NOMO-1 treated with dmso at 0.1 percent for 144 hours (cell line): ENCODE results near the gene SMARCAD1.

ENCODE experiments used
- DNase-seq: peaks from one replicate; lab custom pipeline; 2025; ENCODE audit not compliant: unreplicated experiment; lab: John Stamatoyannopoulos, UW

SMARCAD1 gene

DNA sequence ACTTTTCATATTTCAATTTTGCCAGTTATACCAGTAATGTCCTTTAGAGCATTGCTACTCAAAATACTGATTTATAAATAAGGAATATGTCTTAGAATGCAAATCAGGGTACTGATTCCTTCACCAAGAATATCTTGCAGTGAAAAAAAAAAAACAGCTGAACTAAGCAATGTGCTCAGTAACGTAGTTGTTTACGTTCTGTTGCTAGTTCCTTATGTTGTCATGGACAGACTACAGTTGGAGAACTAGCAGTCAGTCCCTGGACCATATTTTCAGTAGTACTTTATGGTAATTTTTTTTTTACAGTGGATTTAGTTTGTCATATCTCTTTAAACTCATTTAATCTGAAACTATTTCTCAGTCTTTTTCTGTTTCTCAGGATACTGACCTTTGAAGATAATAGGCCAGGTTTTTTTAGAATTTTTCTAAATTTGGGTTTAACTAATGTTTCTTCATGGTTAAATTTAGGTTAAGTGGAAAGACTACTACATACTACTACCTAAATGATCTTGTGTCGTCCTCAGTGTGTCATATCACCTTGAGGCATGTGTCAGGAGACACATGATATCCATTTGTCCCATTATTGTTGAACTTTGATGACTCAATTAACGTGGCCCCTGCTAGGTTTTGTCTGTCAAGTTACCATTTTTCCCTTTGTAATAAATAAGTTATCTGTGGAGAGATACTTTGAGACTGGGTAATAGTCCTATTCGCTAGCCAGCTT lies 21.0 kb downstream of the SMARCAD1 start:
- DNase-seq, result no peak

DNA sequence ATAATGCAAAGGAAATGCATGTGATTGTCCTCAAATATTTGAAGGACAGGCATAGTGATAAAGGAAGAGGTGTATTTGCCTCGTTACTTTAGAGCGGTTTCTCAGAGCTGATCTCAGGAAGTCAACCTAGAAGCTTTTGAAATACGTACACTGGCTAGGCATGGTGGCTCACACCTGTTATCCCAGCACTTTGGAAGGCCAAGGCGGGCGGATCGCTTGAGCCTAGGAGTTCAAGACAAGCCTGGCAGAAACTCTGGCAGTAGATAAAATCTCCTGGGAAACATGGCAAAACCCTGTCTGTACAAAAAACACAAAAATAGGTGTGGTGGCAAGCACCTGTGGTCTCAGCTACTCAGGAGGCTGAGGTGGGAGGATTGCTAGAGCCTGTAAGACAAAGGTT lies 24.9 kb downstream of the SMARCAD1 start:
- DNase-seq, result no peak

DNA sequence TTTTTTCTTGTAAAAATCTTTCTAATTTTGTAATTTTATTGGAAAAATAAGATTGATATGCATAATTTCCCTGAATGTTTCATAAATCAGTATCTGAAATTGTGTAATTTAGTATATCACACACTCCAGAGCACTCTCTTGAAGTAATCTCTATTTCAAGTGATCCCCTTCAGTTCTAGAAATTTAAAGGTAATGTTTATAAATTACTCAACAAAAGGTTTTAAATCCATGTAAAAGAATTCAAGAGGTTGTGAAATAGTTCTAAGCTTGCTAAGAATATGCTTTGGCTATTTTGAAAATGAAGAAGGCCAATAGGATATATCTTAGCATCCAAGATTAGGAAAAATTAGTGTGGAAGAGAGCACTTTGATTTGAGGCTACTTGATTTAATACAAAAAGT lies 28.2 kb downstream of the SMARCAD1 start:
- DNase-seq, result no peak

DNA sequence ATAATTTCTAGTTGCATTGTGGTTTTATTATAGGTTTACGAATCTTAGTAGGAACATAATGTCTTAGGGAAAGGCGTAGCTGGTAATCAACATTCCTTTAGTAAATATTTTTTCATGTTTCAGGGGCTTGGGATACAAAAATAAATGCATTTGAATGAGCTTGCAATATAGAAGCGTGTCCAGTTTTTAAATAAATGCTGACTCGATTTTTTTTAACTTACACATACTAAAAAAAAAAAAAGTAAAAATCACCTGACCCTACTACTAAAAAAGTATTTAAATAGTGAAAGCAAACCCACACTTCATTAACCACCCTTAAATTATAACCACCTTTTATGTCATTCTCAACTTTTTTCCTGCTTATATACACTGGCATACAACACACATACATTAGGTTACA lies 29.6 kb downstream of the SMARCAD1 start:
- DNase-seq, result no peak

DNA sequence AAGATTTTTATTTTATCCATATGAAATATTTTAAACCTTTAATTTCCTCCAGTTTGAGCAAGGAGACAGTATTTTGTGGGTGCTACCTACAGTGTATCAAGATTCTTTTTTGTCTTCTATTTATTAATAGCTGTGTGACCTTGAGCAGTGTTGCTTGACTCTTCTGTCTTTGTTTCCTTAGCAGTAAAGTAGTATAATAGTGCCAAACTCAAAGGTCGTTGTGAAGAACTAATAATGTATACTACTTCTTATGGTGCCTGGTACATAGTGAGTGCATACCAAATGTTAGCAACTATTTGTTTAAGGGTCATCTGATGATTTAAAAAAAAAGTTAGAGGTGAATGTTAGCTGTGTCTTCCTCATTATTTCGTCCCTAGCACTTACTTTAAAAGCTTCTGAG lies 30.5 kb downstream of the SMARCAD1 start:
- no peak for DNase-seq

DNA sequence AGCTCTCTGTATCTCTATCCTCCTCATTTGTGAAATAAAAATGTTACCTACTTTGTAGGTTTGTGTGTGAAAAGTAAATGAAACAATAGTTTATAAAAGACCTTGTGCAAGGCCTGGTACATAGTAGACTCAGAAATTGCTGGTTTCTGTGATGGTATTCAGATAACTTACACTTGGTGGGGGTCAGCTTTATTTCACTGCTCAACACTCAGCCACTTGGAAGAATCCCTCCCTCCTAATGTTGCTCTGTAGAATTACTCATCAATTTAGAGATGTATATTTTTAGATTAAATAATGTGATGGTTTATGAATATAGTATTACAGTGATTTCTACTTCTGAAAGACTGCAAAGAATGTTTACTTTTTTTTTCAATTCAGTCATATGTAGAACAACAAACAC lies 32.7 kb downstream of the SMARCAD1 start:
- no peak for DNase-seq

DNA sequence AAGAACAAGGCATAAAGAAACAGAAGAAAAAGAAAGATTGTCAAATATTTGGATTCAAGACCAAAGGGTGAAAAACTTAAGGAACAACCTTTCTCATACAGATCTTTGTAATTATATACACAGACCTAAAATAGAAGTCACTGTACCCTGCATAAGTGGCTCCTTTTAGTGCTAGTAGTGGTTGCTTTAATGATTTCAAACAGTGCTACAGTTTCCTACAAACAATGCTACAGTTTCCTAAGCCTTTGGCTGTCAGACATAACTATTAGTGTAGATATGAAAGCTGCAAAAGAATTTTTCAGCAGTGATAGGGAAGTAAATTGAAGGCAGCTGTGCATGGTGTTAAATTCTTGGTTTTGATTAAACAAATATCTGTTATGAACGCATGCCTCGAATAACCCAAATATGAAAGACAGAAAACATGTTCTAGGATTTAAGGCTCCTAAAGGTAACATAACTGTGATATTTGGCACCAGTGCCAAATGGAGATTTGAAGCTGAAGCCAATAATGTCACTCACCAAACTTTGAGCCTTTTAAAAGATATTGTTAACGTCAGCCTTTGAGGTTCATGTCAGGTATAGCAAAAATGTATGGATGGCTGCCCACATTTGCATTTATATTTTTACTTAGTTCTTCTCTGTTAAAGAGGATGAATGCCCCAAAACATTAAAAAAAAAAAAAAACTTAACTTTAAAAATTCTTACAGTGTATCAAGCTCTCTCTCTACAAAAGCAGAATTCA lies 36.6 kb downstream of the SMARCAD1 start:
- no peak for DNase-seq

DNA sequence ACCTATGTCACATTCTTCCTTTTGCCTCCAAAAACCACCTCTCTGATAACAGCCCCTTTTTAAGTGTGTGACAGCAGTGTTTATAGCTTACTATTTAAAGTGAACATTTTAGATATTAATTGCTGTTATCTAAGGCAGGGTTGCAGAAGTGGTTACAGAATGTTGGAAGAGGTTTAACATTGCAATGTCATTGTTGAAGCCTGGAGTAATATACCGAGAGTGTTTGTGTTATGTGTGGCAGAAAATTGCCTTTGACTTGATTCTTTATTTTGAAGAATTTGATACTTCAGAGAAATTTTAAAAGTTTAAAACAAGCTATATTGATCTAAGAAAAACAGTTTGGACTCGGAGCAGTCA lies 37.1 kb downstream of the SMARCAD1 start:
- DNase-seq, result no peak

DNA sequence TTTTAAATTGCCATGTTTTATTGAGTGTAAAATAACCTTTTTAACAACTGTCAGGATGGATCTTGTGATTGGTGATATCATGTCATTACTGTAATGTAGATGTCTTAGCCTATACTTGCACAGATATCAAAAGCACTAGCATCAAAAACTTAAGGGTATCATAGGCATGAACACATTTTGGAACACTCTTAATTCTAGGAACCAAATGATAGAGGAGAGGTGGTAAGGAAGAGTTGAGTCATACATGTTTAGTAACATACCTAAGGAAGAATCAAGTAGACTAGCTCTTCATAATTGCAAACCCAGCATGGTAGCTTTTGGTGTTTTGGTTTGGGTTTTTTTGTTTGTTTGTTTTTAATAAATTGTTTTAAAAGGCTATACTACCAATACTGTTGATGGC lies 43.4 kb downstream of the SMARCAD1 start:
- DNase-seq, result no peak

DNA sequence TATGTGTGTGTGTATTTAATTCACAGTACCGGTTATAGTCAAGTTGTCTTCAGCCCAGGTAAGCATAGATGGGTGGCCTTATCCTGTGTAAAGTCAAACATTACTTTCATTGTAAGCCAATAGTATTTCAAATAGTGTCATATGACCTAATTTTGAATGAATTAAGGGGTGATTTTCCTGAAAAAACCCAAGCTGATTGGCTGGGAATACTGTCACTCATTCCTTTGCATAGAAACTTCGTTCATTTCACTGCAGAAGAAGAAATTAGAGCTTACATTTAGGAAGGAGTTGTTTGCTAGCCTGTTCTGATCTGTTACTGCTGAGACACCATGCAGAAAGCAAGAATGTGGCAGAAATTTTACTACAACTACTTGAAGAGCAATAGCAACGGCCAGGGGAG lies 45.4 kb downstream of the SMARCAD1 start:
- DNase-seq, result no peak

DNA sequence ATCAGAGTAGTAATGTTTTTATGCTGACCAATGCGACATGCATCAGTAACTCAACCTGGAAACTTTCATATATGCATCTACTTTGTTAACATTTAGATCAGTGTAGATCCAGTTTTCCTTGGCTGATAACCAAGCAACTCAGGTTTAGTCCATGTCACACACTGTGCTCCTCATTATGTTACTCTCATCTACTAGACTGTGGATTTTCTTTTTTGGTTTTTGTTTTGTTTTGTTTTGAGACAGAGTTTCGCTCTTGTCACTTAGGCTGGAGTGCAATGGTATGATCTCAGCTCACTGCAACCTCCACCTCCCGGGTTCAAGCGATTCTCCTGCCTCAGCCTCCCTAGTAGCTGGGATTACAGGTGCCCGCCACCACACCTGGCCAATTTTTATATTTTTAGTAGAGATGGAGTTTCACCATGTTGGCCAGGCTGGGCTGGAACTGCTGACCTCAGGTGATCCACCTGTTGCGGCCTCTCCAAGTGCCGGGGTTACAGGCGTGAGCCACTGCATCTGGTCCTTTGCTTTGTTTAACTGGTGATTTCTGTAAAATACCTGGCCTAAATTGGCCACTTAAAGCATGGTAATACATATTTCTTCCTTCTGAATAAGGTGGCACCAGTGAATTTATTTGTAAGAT lies 48.6 kb downstream of the SMARCAD1 start:
- no peak for DNase-seq

DNA sequence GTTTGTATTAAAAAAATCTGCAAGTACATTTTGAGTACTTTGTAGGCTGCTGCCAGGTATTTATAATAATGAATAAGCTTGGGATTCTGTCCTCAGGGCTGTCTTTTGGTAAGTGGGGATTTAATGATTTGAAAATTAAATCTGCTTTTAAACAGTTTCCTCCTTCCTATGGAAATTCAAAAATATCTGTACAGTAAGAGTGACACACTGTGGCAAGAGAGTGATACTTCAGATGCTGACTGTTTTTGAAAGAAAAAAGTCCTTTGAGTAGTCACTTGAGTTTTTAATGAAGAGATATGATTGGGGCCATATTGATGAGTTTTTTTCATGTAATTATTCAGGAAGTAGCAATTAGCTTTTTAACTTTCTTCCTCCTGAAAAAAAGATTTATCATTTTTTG lies 49.2 kb downstream of the SMARCAD1 start:
- DNase-seq, result no peak

DNA sequence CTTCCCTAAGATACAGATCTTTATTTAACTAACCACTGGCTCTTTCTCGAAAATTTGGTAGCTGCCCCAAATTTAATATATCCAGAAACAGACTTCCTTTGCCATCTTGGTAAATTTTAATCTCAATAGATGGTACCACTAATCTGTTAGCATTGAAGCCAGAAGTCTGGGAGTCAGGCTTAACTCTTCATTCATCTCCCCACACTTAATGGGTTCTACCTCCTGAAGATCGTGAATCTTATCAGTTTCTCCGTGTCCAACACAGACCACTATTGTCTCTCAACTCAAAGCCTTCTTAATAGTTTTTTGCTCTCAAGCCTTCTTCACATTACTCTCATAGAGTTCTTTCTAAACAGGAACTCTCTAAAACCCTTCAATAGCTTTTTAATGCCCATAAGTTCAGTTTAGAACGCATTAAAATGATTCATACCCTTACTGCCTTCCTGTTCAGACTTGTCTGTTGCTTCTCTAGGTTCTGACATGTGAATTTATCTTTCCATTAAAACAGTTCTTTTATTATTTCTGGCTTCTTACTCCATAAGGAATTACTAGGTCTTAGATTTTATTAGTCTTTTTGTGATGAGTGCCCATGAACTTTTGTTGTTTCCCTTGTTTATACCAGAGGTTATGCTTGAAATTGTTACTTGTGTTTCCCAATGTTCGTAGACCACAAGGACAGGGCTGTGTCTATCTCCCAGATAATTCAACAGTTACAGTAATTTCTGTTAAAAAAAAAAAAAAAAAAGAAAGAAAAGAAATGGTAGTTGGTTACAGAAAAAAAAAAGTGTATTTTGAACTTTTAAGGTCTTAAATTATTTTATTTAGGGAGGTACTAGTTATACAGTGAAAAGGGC lies 54.7 kb downstream of the SMARCAD1 start:
- no peak for DNase-seq

DNA sequence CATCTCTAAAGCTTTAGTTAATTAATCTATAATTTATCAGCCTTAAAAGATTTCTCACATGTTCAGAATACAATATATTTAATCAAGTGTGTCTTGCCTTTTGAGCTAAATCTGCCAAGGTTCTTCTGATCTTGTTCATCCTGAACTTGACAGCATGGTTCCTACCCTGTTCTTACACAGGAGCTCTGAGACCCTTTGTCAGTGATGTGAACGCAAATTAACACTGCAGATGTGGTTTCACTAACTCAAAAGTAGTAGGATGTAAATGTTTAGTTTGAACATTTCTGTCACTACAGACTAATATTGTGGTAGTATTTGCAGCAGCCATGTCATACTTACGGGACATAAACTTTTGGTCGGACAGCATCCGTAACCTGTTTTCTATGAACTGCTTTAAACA lies 59.4 kb downstream of the SMARCAD1 start:
- DNase-seq, result no peak

DNA sequence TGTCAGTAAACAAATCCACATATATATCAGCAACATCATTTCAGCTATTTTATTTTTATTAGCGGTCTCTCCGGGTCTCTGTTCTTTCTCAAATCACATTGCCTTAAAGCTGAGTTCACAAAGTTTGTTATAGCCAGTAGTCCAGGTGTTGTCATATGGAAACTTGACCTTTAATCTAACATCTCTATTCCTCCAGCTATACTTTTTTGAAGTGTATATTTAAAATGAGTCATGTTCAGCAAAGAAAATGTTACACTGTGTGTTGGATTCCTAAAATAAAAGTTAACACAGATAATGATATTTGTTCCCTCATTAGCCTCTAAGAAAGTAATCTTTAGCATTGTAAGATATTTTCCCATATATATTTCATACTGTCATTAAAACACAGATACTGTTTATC lies 63.6 kb downstream of the SMARCAD1 start:
- DNase-seq, result no peak

DNA sequence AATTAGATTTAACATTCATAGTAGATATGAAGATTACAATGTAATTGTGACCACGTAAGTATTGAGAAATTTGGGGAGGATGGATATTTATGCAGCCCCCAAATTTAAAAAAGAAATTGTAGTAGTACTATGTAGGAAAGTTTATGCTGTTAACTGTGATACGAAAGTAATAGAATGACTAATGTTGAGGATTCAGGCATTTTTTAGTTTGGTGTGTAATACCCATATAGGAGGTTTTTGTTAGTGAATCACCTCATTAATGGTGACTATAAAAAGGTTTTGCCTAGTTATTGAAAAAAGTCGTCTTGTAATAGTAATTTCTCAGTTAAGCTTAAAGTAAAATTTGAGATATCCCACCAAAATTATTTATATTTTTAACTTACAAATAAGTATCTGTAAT lies 67.2 kb downstream of the SMARCAD1 start:
- no peak for DNase-seq

DNA sequence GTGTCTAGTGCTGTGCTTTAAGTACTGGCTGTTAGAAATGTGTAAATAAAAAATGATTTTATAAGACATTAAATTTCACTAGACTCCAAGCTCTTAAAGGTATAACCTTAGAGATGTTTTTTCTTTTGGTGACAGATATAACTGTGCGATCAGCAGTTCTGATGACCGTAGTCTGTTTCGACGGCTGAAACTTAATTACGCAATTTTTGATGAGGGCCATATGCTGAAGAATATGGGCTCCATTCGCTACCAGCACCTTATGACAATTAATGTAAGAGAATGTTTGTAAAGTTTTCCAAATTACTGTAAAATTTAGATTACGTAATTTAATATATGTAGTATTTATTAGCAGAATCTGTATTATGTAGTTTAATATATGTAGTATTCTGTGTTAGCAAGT lies 68.5 kb downstream of the SMARCAD1 start:
- no peak for DNase-seq

DNA sequence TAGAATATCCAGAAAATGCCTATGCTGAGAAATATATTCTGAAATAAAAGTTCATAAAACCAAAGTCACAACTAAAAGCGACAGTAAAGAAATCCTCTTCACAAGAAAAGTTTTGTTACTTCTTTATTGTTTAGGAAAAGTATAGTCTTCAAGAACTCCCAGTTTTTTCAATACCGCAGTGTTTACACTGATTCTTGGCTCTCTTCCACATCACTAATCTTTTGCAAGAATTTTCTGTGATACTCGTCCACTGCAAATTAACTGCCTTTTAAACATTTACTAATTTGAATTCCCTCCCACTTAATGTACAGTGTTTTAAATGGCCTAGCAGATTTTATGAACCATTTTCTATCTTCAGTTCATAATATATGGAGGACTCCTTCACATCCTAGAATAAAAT lies 69.9 kb downstream of the SMARCAD1 start:
- DNase-seq, result no peak

DNA sequence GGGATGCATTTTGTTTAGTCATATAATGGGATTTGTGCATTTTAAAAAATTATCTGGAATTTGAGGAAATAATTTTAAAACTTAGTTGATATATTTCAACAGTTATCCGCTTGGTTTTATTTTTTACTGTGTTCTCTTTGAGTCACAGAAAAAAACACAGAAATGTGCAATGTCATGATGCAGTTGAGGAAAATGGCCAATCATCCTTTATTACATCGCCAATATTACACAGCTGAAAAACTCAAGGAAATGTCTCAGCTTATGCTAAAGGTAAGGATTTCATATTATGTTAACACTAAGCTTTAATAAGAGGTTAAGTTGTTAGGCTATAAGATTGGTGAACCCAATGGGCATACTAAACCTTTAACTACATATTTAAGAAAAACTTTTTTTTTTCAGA lies 71.1 kb downstream of the SMARCAD1 start:
- no peak for DNase-seq

DNA sequence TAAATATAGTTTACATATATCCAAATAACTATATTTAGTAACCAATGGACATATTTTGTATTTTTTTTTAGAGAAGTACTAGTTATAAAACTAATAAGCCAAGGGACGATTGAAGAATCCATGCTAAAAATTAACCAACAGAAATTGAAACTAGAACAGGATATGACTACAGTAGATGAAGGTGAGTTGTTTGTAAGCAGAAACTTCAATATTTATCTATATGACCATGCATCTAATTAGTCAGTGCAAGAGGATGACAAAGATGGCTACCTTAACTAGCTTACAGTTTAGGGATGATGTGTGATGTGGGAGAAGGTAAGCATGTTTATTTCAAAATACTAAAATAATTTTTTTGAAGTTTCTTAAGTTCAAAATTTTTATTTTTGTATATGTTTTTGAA lies 77.2 kb downstream of the SMARCAD1 start:
- no peak for DNase-seq

DNA sequence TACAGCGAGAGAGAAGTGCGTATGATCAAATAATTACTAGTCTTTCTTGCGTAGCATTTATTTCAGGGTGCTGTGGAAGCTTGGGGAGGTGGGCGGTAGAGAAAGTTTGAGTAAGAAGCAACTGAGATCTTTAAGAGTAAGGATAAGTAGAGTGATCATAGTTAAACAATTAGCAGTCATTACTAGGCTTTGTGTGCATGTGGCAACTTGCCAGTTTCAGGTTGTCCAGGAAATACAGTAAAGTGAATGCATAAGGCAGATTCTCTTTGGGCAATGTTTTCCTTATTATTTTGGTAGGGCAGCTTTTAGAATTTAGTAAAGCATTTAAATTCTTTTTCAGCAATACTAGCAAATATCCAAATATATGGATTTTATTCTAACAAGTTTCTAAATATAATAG lies 78.0 kb downstream of the SMARCAD1 start:
- no peak for DNase-seq

DNA sequence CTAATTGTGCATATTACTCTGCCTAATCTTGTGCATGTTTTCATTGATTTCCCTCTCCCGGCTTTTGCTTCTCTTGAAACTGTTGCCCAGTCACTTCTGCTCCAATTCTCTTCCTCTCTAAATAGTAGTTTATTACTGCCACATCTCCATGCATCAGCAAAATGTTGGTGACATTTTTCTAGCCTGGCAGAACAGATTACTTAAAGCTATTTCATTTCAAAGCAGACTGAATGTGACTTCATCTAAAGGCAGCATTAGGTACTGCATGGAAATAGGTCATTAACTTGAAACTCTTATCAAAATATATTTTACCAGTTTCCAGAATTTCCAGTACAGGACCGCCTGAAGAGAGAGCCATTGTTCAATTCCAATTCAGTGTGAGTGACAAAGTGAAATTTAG lies 82.6 kb downstream of the SMARCAD1 start:
- DNase-seq, result no peak
